GM12878 (cell line): Measurements from ENCODE around the gene DIAPH2. TPM values are rescaled to one million over a fixed set of nuclear protein-coding genes. Genes with fewer than 3 reads are reported as not detected.

Experiments used
- ATAC-seq: fragments of 200-7000 bp; cut with Tn5 transposase; 3 replicates; pipeline ENCODE4 v1.9.1; 2020; ENCODE audit warnings: mild to moderate bottlenecking, moderate library complexity
- BruUV-seq: library from RNA; stranded (reverse); fragments of 400-500 nt; replicated peaks from 2 replicates; lab custom pipeline; 2021; lab: Mats Ljungman, UMichigan
- CTCF ChIA-PET: fragments of 300-600 bp; sonication (Branson Sonifier 250); formaldehyde crosslinking; extraction: SDS; loops from one replicate; lab custom pipeline; 2021; ENCODE audit warnings: inconsistent platforms; lab: Yijun Ruan, JAX
- POLR2A ChIA-PET: fragments of 350-600 bp; formaldehyde crosslinking; extraction: SDS; loops from one replicate; lab custom pipeline; 2021; ENCODE audit warnings: inconsistent platforms; lab: Charles Lee
- RAD21 ChIA-PET: fragments of 300-600 bp; sonication (Branson Sonifier 250); formaldehyde crosslinking; loops from one replicate; lab custom pipeline; 2023; ENCODE audit warnings: antibody characterized with exemption; ENCODE audit not compliant: unreplicated experiment; lab: Charles Lee
- SMC1A ChIA-PET: fragments of 300-600 bp; sonication (Branson Sonifier 250); formaldehyde crosslinking; loops from one replicate; lab custom pipeline; 2023; ENCODE audit not compliant: unreplicated experiment, uncharacterized antibody; lab: Charles Lee
- DNase-seq: peaks from one replicate; pipeline ENCODE4 v3.0.0-alpha.2; 2011; ENCODE audit warnings: low read depth, low spot score
- FAIRE-seq: peaks from 3 replicates; lab custom pipeline; 2011; peaks lifted over from hg19 to GRCh38; lab: Jason Lieb, UNC
- H2AFZ ChIP-seq: 2 replicates; pipeline ENCODE4 v1.6.0; 2011; ENCODE audit warnings: low read depth, low read length, control low read depth; ENCODE audit not compliant: control insufficient read depth
- H3K27ac ChIP-seq: 2 replicates; pipeline ENCODE4 v1.5.1; 2011; ENCODE audit warnings: control low read depth; ENCODE audit not compliant: control insufficient read depth, insufficient read depth
- H3K27me3 ChIP-seq, 2 experiments: replicated peaks in 1 of 2; 2 replicates each; pipeline versions ENCODE4 v1.6.0 to v1.6.1; 2011; ENCODE audit warnings: low read length in 1 of 2; ENCODE audit not compliant: control insufficient read depth in 2 of 2, insufficient read depth in 2 of 2
- H3K36me3 ChIP-seq, 2 experiments: 2 replicates each; pipeline ENCODE4 v1.5.1; 2011; ENCODE audit warnings: low read length in 1 of 2; ENCODE audit not compliant: control insufficient read depth in 2 of 2, insufficient read depth in 2 of 2
- H3K4me1 ChIP-seq: 2 replicates; pipeline ENCODE4 v1.6.1; 2011; ENCODE audit warnings: mild to moderate bottlenecking, low read length, moderate library complexity, mixed read lengths; ENCODE audit not compliant: control insufficient read depth, insufficient read depth
- H3K4me2 ChIP-seq: 2 replicates; pipeline ENCODE4 v1.6.0; 2011; ENCODE audit warnings: control low read depth; ENCODE audit not compliant: control insufficient read depth, insufficient read depth
- H3K4me3 ChIP-seq: fragments of 200-600 bp; sonication (generic); 2 replicates; pipeline ENCODE4 v1.5.1; 2016
- H3K79me2 ChIP-seq: 2 replicates; pipeline ENCODE4 v1.6.0; 2011; ENCODE audit warnings: low read length; ENCODE audit not compliant: control insufficient read depth, insufficient read depth
- H3K9ac ChIP-seq: 2 replicates; pipeline ENCODE4 v1.8.0; 2011; ENCODE audit warnings: low read length, control low read depth, mixed read lengths; ENCODE audit not compliant: control insufficient read depth, insufficient read depth
- H3K9me3 ChIP-seq: replicated peaks from 3 replicates; pipeline ENCODE4 v1.5.1; 2011; ENCODE audit warnings: mild to moderate bottlenecking, low read length; ENCODE audit not compliant: control insufficient read depth, insufficient read depth
- H4K20me1 ChIP-seq: 2 replicates; pipeline ENCODE4 v1.6.0; 2011; ENCODE audit not compliant: control insufficient read depth, insufficient read depth
- BMI1 ChIP-seq: fragments of 450-650 bp; IDR thresholded peaks from 2 replicates; pipeline ENCODE4 v1.6.1; 2016; ENCODE audit warnings: mild to moderate bottlenecking, moderate library complexity, borderline replicate concordance
- CHD1 ChIP-seq: IDR thresholded peaks from 2 replicates; pipeline ENCODE4 v1.6.1; 2012; ENCODE audit warnings: low read depth, low read length, improper control_type of control experiment
- RELA ChIP-seq: fragments of 450-650 bp; IDR thresholded peaks from 2 replicates; pipeline ENCODE4 v1.8.0; 2014; ENCODE audit warnings: borderline replicate concordance; ENCODE audit not compliant: partially characterized antibody
- SMC3 ChIP-seq: IDR thresholded peaks from 2 replicates; pipeline ENCODE4 v1.6.1; 2011; ENCODE audit warnings: low read length, improper control_type of control experiment, borderline replicate concordance
- WGBS: methylation state at CpG from one replicate; pipeline ENCODE4 v1.1.6; 2016; ENCODE audit warnings: low lambda C conversion rate; ENCODE audit not compliant: insufficient replicate concordance, insufficient coverage; ENCODE audit errors: missing lambda C conversion rate; 5-methylcytosine and 5-hydroxymethylcytosine counted together
- in situ Hi-C: fragments of 300-500 bp; cut with MboI; formaldehyde crosslinking; loops from 9 replicates; pipeline ENCODE4 v1.14.3; 2018; ENCODE audit warnings: mixed read lengths
- intact Hi-C: fragments of 100-400 bp; cut with micrococcal nuclease; formaldehyde crosslinking; loops from one replicate; pipeline ENCODE4 v1.14.2; 2022; ENCODE audit not compliant: unreplicated experiment
- polyA plus RNA-seq, 11 experiments: library from polyadenylated mRNA; depleted of rRNA in 4 of 11; unstranded in 6 of 11; stranded (reverse) in 5 of 11; fragments of >200 nt; fragmentation: Nextera tagmentation in 4 of 11; fragmentation: Illumina TruSeq in 1 of 11; extraction: Ambion mirVana in 4 of 11; extraction: Trizol in 1 of 11; gene quantifications; 1 replicate in 1 of 11; 2 replicates in 10 of 11; pipeline versions ENCODE4 v1.2.1 to v1.2.3, GENCODE V29; 2011 to 2016; ENCODE audit warnings: inconsistent platforms in 2 of 11, missing spikeins in 2 of 11, low read depth in 1 of 11
- total RNA-seq, 4 experiments: library from RNA; depleted of rRNA in 3 of 4; stranded (reverse); fragments of >200 nt in 3 of 4; fragmentation: Illumina TruSeq in 1 of 4; extraction: Trizol in 1 of 4; gene quantifications; 2 replicates each; pipeline versions ENCODE4 v1.2.1 to v1.2.3, GENCODE V29; 2013 to 2021
- TF ChIP-seq, protein P1 (sequence below): fragments of 150-350 bp; IDR thresholded peaks from 2 replicates; pipeline ENCODE4 v1.6.1; 2016; ENCODE audit warnings: low read depth, low read length
- TF ChIP-seq, protein P2 (sequence below): fragments of 450-650 bp; IDR thresholded peaks from 2 replicates; pipeline ENCODE4 v1.6.1; 2017; ENCODE audit warnings: mild to moderate bottlenecking, moderate library complexity
- TF ChIP-seq, protein P3 (sequence below): fragments of 450-650 bp; formaldehyde crosslinking; IDR thresholded peaks from 2 replicates; pipeline ENCODE4 v1.5.0; 2022; ENCODE audit warnings: mild to moderate bottlenecking, missing genetic modification characterization
- TF ChIP-seq, protein P4 (sequence below): fragments of 450-650 bp; conservative IDR thresholded peaks from 2 replicates; pipeline ENCODE4 v1.6.1; 2017; ENCODE audit warnings: mild to moderate bottlenecking, moderate library complexity

DIAPH2 gene
- total and polyA plus RNA-seq, 10 of the 15 experiments (the other 5 are each of a cell fraction or from before 2014, with no cell fraction given), result 2.2 to 16.6 (median 8.8) TPM

DNA sequence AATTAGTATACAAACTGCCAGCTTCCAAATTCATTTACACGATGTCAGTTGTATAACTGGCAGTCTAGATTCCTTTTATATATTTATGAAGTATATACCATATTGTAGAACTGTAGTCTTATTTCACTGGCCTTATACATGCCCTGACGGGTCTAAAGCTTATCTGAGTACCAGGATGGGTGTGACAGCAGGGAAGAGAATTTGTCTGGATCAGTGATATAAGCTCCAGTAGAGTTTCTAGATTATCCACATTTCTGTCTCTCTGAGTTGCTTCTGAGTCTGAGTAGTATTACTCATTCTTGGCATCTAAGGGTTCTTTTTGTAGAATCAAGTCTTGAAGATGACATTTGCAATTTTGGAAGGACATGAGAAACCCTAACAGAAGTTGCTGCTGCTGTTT, 300.4 kb downstream of the DIAPH2 start:
- Histone ChIP-seq H3K4me1 (no peaks in the 10 kb centered on the region), H3K79me2 (no peaks in the 10 kb centered on the region), H3K4me2 (no peak overlapping the region), H3K27me3 (no peaks in the 10 kb centered on the region), H2AFZ (no peak overlapping the region), H3K27ac (no peak overlapping the region), H4K20me1 (no peaks in the 10 kb centered on the region), H3K36me3 (no peaks in the 10 kb centered on the region), H3K4me3 (no peak overlapping the region), H3K9me3 (no peaks in the 10 kb centered on the region), H3K9ac (no peak overlapping the region)
- ChIA-PET RAD21 (no interaction called here), POLR2A (no interaction called here), SMC1A (no interaction called here), CTCF (interaction anchor here (0.6 kb wide), 1 partner anchor 10 kb away, joined by 3 read pairs; no protein-coding TSS in a partner anchor)
- no peak for ATAC-seq
- no peak for DNase-seq
- 52% methylated on average over 2 of the region's 2 CpGs for WGBS
- intact Hi-C loops, result no loop called here
- no TSS peak for BruUV-seq
- no peak for FAIRE-seq
- TF ChIP-seq SMC3, result no peak
- TF ChIP-seq, protein P1, sequence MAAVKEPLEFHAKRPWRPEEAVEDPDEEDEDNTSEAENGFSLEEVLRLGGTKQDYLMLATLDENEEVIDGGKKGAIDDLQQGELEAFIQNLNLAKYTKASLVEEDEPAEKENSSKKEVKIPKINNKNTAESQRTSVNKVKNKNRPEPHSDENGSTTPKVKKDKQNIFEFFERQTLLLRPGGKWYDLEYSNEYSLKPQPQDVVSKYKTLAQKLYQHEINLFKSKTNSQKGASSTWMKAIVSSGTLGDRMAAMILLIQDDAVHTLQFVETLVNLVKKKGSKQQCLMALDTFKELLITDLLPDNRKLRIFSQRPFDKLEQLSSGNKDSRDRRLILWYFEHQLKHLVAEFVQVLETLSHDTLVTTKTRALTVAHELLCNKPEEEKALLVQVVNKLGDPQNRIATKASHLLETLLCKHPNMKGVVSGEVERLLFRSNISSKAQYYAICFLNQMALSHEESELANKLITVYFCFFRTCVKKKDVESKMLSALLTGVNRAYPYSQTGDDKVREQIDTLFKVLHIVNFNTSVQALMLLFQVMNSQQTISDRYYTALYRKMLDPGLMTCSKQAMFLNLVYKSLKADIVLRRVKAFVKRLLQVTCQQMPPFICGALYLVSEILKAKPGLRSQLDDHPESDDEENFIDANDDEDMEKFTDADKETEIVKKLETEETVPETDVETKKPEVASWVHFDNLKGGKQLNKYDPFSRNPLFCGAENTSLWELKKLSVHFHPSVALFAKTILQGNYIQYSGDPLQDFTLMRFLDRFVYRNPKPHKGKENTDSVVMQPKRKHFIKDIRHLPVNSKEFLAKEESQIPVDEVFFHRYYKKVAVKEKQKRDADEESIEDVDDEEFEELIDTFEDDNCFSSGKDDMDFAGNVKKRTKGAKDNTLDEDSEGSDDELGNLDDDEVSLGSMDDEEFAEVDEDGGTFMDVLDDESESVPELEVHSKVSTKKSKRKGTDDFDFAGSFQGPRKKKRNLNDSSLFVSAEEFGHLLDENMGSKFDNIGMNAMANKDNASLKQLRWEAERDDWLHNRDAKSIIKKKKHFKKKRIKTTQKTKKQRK, result no peak
- TF ChIP-seq RELA, result no peak
- no peak for TF ChIP-seq CHD1
- TF ChIP-seq, protein P2, sequence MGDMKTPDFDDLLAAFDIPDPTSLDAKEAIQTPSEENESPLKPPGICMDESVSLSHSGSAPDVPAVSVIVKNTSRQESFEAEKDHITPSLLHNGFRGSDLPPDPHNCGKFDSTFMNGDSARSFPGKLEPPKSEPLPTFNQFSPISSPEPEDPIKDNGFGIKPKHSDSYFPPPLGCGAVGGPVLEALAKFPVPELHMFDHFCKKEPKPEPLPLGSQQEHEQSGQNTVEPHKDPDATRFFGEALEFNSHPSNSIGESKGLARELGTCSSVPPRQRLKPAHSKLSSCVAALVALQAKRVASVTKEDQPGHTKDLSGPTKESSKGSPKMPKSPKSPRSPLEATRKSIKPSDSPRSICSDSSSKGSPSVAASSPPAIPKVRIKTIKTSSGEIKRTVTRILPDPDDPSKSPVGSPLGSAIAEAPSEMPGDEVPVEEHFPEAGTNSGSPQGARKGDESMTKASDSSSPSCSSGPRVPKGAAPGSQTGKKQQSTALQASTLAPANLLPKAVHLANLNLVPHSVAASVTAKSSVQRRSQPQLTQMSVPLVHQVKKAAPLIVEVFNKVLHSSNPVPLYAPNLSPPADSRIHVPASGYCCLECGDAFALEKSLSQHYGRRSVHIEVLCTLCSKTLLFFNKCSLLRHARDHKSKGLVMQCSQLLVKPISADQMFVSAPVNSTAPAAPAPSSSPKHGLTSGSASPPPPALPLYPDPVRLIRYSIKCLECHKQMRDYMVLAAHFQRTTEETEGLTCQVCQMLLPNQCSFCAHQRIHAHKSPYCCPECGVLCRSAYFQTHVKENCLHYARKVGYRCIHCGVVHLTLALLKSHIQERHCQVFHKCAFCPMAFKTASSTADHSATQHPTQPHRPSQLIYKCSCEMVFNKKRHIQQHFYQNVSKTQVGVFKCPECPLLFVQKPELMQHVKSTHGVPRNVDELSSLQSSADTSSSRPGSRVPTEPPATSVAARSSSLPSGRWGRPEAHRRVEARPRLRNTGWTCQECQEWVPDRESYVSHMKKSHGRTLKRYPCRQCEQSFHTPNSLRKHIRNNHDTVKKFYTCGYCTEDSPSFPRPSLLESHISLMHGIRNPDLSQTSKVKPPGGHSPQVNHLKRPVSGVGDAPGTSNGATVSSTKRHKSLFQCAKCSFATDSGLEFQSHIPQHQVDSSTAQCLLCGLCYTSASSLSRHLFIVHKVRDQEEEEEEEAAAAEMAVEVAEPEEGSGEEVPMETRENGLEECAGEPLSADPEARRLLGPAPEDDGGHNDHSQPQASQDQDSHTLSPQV, result no peak
- TF ChIP-seq, protein P3, sequence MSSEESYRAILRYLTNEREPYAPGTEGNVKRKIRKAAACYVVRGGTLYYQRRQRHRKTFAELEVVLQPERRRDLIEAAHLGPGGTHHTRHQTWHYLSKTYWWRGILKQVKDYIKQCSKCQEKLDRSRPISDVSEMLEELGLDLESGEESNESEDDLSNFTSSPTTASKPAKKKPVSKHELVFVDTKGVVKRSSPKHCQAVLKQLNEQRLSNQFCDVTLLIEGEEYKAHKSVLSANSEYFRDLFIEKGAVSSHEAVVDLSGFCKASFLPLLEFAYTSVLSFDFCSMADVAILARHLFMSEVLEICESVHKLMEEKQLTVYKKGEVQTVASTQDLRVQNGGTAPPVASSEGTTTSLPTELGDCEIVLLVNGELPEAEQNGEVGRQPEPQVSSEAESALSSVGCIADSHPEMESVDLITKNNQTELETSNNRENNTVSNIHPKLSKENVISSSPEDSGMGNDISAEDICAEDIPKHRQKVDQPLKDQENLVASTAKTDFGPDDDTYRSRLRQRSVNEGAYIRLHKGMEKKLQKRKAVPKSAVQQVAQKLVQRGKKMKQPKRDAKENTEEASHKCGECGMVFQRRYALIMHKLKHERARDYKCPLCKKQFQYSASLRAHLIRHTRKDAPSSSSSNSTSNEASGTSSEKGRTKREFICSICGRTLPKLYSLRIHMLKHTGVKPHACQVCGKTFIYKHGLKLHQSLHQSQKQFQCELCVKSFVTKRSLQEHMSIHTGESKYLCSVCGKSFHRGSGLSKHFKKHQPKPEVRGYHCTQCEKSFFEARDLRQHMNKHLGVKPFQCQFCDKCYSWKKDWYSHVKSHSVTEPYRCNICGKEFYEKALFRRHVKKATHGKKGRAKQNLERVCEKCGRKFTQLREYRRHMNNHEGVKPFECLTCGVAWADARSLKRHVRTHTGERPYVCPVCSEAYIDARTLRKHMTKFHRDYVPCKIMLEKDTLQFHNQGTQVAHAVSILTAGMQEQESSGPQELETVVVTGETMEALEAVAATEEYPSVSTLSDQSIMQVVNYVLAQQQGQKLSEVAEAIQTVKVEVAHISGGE (CRISPR knock-in tag), result no peak
- no peak for TF ChIP-seq BMI1
- TF ChIP-seq, protein P4, sequence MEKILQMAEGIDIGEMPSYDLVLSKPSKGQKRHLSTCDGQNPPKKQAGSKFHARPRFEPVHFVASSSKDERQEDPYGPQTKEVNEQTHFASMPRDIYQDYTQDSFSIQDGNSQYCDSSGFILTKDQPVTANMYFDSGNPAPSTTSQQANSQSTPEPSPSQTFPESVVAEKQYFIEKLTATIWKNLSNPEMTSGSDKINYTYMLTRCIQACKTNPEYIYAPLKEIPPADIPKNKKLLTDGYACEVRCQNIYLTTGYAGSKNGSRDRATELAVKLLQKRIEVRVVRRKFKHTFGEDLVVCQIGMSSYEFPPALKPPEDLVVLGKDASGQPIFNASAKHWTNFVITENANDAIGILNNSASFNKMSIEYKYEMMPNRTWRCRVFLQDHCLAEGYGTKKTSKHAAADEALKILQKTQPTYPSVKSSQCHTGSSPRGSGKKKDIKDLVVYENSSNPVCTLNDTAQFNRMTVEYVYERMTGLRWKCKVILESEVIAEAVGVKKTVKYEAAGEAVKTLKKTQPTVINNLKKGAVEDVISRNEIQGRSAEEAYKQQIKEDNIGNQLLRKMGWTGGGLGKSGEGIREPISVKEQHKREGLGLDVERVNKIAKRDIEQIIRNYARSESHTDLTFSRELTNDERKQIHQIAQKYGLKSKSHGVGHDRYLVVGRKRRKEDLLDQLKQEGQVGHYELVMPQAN, result no peak
- in situ Hi-C loops, result no loop called here
